Duodenal mucosa (tissue), 2 donors: ENCODE results near the gene HTRA2.

ENCODE experiments used
- H3K27ac ChIP-seq: one replicate; pipeline ENCODE4 v1.7.0; 2013; ENCODE audit warnings: low read depth, low read length
- H3K27me3 ChIP-seq, 2 donors: one replicate each; pipeline ENCODE4 v1.7.0; 2013; ENCODE audit warnings: low read length in 2 of 2, control low read depth in 1 of 2; ENCODE audit not compliant: insufficient read depth in 2 of 2, control insufficient read depth in 1 of 2
- H3K36me3 ChIP-seq, 2 donors: one replicate each; pipeline ENCODE4 v1.7.0; 2013; ENCODE audit warnings: low read length in 2 of 2, control low read depth in 1 of 2; ENCODE audit not compliant: insufficient read depth in 2 of 2, control insufficient read depth in 1 of 2
- H3K4me1 ChIP-seq, 2 donors: one replicate each; pipeline ENCODE4 v1.7.0; 2013; ENCODE audit warnings: low read length in 2 of 2, control low read depth in 1 of 2; ENCODE audit not compliant: insufficient read depth in 2 of 2, control insufficient read depth in 1 of 2
- H3K4me3 ChIP-seq, 2 donors: one replicate each; pipeline ENCODE4 v1.7.0; 2013; ENCODE audit warnings: low read length in 2 of 2, low read depth in 1 of 2
- H3K9ac ChIP-seq, 2 donors: one replicate each; pipeline ENCODE4 v1.7.0; 2013; ENCODE audit warnings: low read length in 2 of 2, low read depth in 1 of 2
- H3K9me3 ChIP-seq, 2 donors: one replicate each; pipeline ENCODE4 v1.7.0; 2013; ENCODE audit warnings: low read length in 2 of 2, control low read depth in 1 of 2; ENCODE audit not compliant: control insufficient read depth in 1 of 2

HTRA2 gene

DNA sequence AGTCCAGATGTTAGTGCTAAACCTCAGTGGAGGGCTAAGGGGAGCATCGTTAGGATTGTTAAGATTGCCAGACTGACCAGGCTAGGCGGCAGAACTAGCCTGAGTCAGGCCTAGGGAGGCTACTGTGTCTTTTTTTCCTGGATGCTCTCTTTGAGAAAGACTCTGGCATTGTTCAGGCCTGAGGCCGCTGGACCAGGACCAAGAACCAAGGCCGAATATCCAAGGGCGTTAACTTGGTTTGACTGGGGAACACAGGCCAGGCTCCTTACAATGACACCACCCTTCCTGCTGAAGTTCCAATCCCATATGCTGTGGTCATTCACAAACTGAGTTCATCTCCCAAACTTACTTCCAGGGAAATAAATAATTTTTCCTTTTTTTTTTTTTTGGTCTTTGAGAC lies 10.6 kb downstream of the HTRA2 start:
- Histone ChIP-seq H3K27me3 (peaks cover 0 to 3% of the 10 kb centered on the region in 2 donors), H3K9me3 (no peaks in the 10 kb centered on the region), H3K36me3 (no peaks in the 10 kb centered on the region), H3K9ac (no peak overlapping the region), H3K4me3 (no peak overlapping the region), H3K4me1 (no peaks in the 10 kb centered on the region), H3K27ac (no peak overlapping the region)

DNA sequence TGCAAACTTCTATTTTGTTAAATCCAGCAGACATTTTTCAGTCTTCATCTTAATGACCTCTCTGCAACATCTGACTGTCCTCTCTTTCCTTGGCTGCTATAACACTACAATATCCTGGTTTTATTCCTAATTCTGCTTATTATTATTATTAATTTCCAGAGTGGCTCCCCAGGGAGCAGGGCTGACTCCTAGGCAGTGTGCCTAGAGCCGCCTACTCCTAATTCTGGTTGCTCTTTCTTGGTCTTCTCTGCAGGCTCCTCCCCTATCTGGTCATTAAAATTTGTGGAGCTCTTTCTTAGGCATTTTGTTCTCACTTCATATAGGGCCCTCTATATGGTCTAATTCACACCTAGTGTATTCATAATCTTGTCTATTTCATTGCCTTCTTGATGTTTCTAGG lies 13.2 kb downstream of the HTRA2 start:
- Histone ChIP-seq H3K36me3 (no peaks in the 10 kb centered on the region), H3K9ac (no peak overlapping the region), H3K4me1 (no peaks in the 10 kb centered on the region), H3K9me3 (no peaks in the 10 kb centered on the region), H3K27ac (no peak overlapping the region), H3K27me3 (peaks cover 0 to 3% of the 10 kb centered on the region in 2 donors), H3K4me3 (no peak overlapping the region)

DNA sequence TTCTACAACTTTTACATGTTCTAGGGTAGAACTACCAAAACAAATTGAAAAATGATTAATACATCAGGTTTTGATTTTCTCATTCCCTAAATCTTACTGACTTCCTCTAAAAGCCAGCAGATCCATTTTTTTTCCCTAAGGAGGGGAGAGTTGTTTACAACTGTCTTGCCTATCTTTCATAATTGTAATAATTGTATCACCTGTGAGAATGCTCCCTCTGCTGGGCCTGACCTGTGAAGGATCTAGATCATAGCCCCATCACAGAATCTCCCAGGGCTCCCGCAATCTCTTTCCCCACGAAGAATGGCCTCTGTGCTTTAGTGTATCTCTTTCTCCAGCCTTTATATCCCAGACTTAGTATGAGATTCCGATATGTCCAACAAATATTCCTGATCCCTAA lies 14.9 kb downstream of the HTRA2 start:
- Histone ChIP-seq H3K4me1 (peaks cover 6 to 7% of the 10 kb centered on the region in 2 donors), H3K9me3 (no peaks in the 10 kb centered on the region), H3K27ac (no peak overlapping the region), H3K36me3 (no peaks in the 10 kb centered on the region), H3K27me3 (peaks cover 3 to 4% of the 10 kb centered on the region in 2 donors), H3K9ac (no peak overlapping the region), H3K4me3 (no peak overlapping the region)

DNA sequence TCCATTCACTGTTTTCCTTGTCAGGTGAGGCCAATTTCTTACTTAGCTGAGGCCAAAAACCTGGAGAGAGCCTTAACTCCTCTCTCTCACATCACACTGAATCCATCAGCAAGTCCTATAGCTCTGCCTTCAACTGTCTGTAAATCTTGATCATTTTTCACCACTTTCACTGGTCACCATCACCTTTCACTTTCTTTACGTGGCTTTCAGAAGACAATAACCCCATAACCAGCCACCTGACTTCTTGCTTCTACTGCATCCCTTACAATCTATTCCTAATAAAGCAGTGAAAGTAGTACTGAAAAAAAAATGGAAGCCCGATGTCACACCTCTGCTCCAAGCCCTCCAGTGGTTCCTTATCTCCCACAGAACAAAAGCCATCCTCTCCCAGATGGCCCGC lies 16.3 kb downstream of the HTRA2 start:
- Histone ChIP-seq H3K27ac (no peak overlapping the region), H3K4me1 (peaks cover 11 to 12% of the 10 kb centered on the region in 2 donors), H3K4me3 (no peak overlapping the region), H3K9me3 (no peaks in the 10 kb centered on the region), H3K9ac (no peak overlapping the region), H3K36me3 (no peaks in the 10 kb centered on the region), H3K27me3 (peaks cover 4 to 8% of the 10 kb centered on the region in 2 donors)

DNA sequence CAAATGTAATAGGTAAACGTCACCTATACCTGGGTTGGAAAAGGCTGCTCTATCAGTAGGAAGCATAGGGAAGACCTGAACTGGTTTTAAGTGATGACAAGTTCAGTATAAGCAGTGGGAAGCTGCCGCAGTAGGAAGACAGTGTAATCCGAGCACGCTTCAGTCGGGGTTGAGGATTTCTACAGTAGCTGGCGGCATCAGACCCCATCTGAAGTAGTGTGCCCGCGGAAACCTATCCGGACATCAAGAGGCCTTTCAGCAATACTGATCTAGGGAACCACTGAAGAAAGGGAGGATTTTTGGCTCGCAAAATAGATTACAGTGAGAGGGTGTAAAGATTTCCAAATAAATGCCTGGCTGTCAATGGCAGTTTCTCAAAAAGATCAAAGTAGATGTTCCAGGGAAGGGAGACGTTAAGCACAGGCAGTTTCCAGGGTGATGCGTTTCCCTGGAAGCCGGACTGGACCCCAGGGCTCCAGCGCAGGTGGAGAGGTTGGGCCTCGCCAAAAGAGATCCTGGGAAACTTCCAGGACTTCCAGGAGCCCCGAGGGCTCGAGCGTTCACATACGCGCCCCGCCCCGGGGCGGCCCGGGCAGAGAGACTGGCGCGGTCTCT lies 18.7 kb downstream of the HTRA2 start:
- H3K4me3 ChIP-seq = peak overlapping the region; percentile 66 to 71
- H3K4me1 ChIP-seq = peaks cover 11 to 13% of the 10 kb centered on the region in 2 donors
- no peaks in the 10 kb centered on the region for H3K36me3 ChIP-seq
- H3K9ac ChIP-seq = peak overlapping the region; percentile 41 to 67
- peaks cover 4 to 8% of the 10 kb centered on the region in 2 donors for H3K27me3 ChIP-seq
- H3K9me3 ChIP-seq = no peaks in the 10 kb centered on the region
- H3K27ac ChIP-seq = no peak overlapping the region

DNA sequence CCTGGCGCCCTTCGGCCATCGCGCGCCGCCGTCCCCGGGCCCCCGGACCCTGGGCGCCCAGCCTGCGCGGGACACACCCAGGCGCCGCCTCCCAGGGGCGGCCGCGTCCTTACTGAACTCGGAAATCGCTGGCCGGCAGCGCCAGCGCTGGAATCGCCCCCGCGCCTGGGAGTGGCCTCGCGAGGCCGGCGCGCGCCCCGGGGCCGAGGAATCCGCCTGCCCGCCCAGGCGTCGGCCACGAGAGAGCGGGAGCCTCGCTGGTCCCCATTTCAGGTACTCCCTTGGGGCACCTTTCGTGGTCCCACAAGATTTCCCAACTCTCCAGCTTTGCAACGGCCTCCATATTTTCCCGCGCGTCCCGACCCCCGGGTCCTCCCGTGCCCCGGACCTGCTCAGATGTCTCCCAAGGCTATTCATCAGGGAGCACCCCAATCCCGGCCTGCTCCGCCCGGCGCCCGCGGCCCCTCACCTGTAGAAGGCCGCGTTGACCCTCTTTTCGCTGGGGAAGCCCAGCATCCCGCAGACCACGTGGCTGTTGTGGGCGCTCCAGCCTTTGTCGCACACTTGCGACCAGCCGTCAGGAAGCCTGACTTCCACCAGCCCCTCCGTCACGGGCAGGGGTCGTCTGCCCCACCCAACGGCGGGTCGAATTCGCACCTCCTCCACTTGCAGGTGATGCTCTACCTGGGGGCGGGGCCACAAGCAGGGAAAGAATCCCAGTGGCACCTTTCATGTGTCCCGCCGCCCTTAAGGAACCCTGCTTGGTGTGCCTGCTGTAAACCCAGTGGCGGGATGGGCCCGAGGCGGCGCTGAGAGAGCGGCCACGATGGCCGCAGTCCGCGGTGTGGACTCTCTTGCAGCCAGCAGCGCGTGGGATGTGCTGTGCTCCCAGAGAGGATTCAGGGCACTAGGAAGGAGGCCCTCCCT lies 19.4 kb downstream of the HTRA2 start:
- Histone ChIP-seq H3K27ac (no peak overlapping the region), H3K9ac (peak overlapping the region; percentile 41 to 67), H3K36me3 (no peaks in the 10 kb centered on the region)

DNA sequence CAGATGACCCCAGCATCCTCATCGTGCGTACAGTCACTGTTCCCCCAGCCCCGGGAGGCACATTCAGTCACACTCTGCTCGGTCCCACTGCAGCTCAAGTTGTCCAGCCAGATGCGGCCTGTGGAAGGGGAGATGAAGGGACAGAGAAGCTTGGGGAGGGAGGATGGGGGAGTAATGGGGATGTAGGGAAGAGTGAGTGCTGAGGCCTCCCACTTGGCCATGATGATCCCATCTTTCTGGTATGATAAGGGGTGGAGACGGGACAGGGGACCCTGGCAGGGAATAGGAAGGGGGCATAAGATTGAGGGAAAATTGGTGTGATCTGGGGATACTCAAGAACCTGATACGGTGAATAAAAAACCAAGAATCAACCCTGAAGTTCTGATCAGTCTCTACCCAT lies 20.5 kb downstream of the HTRA2 start:
- Histone ChIP-seq H3K9ac (no peak overlapping the region), H3K27ac (no peak overlapping the region), H3K4me3 (no peak overlapping the region), H3K4me1 (peaks cover 11 to 25% of the 10 kb centered on the region in 2 donors), H3K27me3 (peaks cover 4 to 8% of the 10 kb centered on the region in 2 donors), H3K9me3 (no peaks in the 10 kb centered on the region), H3K36me3 (no peaks in the 10 kb centered on the region)

More for the DNA sequence above, 19.4 kb downstream of the HTRA2 start:
- peaks cover 4 to 8% of the 10 kb centered on the region in 2 donors for H3K27me3 ChIP-seq
- no peaks in the 10 kb centered on the region for H3K9me3 ChIP-seq
- peak overlapping the region; percentile 66 to 71 for H3K4me3 ChIP-seq
- peaks cover 11 to 20% of the 10 kb centered on the region in 2 donors for H3K4me1 ChIP-seq

DNA sequence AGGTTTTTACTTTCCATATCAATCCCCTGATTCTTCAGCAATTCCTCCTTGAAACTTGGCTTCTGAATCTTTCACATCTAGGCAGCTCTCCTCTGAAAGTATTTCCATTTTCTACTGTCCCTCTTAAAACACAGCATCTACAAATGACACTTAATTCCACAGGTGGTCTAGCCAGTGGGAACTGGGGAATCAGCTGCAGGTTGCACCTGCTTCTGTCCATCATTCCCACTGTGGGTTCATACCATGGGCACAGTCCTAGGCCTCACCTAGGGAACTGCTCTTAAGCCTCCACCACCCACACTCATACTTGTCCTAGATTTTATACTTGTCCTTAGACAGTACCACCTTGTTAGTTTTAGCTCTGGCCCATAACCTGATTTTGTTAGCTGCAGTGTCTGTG lies 21.8 kb downstream of the HTRA2 start:
- peaks cover 17 to 38% of the 10 kb centered on the region in 2 donors for H3K4me1 ChIP-seq

DNA sequence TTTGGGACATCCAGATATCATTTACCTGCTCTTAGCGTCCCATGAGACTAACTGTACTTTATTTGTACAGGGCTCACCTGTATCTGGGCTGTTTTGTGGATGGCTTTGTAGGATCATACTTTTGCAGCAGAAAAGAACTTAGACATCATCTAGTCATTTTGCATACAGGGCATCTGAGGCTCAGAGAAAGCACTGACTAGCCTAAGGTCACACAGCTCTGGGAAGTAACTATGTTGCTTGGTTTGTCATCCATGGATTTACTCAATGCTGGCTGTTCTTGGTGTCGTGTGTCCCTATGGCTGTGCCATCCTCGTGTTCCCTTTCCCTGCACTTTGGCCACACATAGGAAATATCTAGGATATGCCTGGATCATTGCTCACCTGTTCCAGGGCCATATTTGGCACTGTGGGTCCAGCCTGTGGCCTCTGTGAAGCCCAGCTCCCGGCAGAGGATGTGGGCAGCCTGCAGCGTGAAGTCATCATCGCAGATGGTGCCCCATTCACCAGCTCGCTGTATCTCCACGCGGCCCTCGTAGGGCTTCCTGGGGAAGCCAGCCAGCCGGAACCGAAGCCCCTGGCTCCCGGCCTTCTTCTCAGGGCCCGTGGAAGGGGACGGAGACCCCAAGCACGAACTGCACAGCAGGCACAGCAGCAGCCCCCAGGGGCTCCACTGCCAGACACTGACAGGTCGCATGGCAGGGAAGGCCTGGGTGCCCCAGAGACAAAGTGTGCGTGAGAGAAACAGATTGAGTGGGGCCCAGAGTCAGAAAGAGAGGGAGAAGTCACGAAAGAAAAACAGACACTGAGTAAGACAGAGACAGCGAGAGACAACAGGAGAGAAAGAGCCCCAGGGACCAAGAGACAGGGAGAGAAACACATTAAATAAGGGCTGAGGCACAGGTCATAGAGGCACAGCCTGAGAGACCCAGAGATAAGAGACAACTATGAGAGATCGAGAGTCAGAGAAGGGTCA lies 22.5 kb downstream of the HTRA2 start:
- Histone ChIP-seq H3K27me3 (peaks cover 4 to 8% of the 10 kb centered on the region in 2 donors), H3K4me3 (no peak overlapping the region), H3K27ac (no peak overlapping the region), H3K9me3 (no peaks in the 10 kb centered on the region), H3K4me1 (peaks cover 17 to 38% of the 10 kb centered on the region in 2 donors), H3K9ac (no peak overlapping the region), H3K36me3 (peaks cover 4 to 7% of the 10 kb centered on the region in 2 donors)

More for the DNA sequence above, 21.8 kb downstream of the HTRA2 start:
- H3K4me3 ChIP-seq = no peak overlapping the region
- H3K9me3 ChIP-seq = no peaks in the 10 kb centered on the region
- H3K36me3 ChIP-seq = peaks cover under 1 to 3% of the 10 kb centered on the region in 2 donors
- no peak overlapping the region for H3K9ac ChIP-seq
- H3K27ac ChIP-seq = no peak overlapping the region
- peaks cover 4 to 8% of the 10 kb centered on the region in 2 donors for H3K27me3 ChIP-seq
